IPS DF 6.9 (cell line): ENCODE results near the gene MAML1.

ENCODE experiments used
- DNase-seq: peaks from one replicate; pipeline ENCODE4 v3.0.0-alpha.2; 2013; ENCODE audit warnings: low read depth, low spot score
- H3K27ac ChIP-seq: one replicate; pipeline ENCODE4 v1.5.1; 2013; ENCODE audit warnings: low read length, control low read depth
- H3K27me3 ChIP-seq: 2 replicates; pipeline ENCODE4 v1.6.1; 2013; ENCODE audit warnings: mild to moderate bottlenecking, low read length; ENCODE audit not compliant: control insufficient read depth, insufficient read depth
- H3K36me3 ChIP-seq: 2 replicates; pipeline ENCODE4 v1.6.1; 2013; ENCODE audit warnings: low read length; ENCODE audit not compliant: control insufficient read depth, insufficient read depth
- H3K4me1 ChIP-seq: 2 replicates; pipeline ENCODE4 v1.6.1; 2013; ENCODE audit warnings: low read length; ENCODE audit not compliant: control insufficient read depth, insufficient read depth
- H3K4me3 ChIP-seq: 2 replicates; pipeline ENCODE4 v1.5.1; 2013; ENCODE audit warnings: mild to moderate bottlenecking, low read length
- H3K9me3 ChIP-seq: 2 replicates; pipeline ENCODE4 v1.6.1; 2013; ENCODE audit warnings: low read length, inconsistent platforms; ENCODE audit not compliant: control insufficient read depth, insufficient read depth
- WGBS: extraction: QIAGEN DNeasy Blood & Tissue Kit; methylation state at CpG from one replicate; pipeline ENCODE4 v1.1.7; 2013; ENCODE audit warnings: mixed read lengths, missing lambda C conversion rate; ENCODE audit not compliant: insufficient read length, insufficient coverage; 5-methylcytosine and 5-hydroxymethylcytosine counted together

Gene MAML1

DNA sequence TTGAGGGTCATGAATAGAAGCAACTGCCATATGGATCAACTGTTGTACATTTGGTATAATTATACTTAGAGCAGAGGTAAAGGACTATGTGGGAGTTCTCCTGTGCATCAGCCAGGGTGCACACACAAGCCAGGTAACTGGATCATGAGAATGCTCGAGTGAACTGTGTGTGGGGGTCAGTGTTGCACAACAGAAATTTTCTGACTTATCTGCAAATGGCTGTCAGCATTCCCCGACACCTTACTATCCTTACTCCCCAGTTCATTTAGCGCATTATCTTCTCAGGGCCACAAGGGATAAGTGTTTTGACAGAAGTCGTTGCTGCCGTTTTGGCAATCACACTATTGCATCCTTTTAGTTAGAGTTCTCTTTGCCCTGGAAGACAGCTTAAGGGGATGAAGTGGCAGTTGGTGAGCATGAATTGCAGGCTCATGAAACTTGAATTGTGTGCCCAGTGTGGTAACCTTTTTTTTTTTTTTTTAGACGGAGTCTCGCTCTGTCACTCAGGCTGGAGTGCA is 32.2 kb upstream of the MAML1 start:
- WGBS = no CpG with 5 or more reads among the region's 7 CpGs
- Histone ChIP-seq H3K27ac (no peak overlapping the region), H3K9me3 (no peaks in the 10 kb centered on the region), H3K4me3 (peak overlapping the region; percentile 0; the same call in 1 of the 2 replicates), H3K36me3 (no peaks in the 10 kb centered on the region; the same call in 1 of the 2 replicates), H3K4me1 (0 out of 2 replicates have a peak, but pooled peaks cover 2% of the 10 kb centered on the region), H3K27me3 (no peaks in the 10 kb centered on the region)
- DNase-seq = no peak

DNA sequence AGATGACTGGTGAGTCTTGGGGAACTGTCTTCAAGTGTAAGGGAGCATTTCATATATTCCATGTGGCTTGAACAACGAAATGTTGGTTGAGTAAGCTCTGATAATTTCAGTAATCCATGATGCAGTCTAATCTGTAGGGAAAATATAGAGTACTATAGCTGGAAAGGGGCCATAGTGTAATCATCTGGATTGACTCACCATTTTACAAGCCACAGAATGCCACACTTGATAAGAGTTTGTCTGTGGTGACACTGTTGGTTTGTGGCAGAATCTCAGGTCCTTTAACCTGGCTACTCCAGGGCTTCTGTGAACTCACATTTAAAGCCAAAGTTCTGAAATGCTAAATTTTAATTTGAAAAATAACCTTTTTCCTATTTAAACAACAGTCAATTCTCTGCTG is 16.3 kb upstream of the MAML1 start:
- WGBS = no CpG with 5 or more reads among the region's 1 CpG
- Histone ChIP-seq H3K27me3 (no peaks in the 10 kb centered on the region), H3K9me3 (no peaks in the 10 kb centered on the region), H3K4me1 (no peaks in the 10 kb centered on the region), H3K4me3 (no peak overlapping the region), H3K36me3 (peaks cover 43% of the 10 kb centered on the region), H3K27ac (no peak overlapping the region)
- no peak for DNase-seq

DNA sequence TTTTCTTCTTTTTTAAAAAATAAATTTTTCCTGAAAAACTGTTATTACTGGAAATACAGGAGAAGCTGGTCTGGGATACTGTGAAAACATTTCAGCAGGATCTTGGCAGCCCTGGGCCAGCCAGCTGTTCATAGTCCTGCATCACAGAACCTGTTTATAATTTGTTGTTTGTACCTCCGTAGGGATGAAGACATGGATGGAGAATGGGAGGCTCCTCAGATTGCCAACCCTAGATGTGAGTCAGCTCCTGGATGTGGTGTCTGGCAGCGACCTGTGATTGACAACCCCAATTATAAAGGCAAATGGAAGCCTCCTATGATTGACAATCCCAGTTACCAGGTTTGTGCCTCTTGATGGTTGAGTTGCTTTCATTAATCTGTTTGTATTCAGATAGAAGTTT is 12.4 kb upstream of the MAML1 start:
- H3K4me1 ChIP-seq = no peaks in the 10 kb centered on the region
- WGBS = no CpG with 5 or more reads among the region's 2 CpGs
- peaks cover 56% of the 10 kb centered on the region for H3K36me3 ChIP-seq
- no peak overlapping the region for H3K4me3 ChIP-seq
- no peaks in the 10 kb centered on the region for H3K9me3 ChIP-seq
- no peak overlapping the region for H3K27ac ChIP-seq
- H3K27me3 ChIP-seq = no peaks in the 10 kb centered on the region
- no peak for DNase-seq

DNA sequence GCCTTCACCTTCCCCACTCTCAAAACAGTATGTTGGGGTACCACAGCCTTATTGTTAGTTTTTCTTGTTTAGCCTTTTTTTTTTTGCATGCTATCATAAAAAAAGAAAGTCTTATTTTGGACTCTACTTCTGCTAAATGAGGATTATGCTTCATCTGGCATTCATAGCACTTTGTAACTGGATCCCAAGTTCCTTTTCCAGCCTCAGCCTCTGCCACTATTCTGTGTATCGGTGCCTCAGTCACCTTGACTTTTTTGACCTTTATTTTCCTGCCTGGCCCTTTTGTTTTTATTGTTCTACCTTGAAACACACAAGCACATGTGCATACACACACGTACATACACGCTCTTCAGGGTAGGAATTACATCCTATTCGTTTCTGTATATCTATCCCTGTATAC is 8.5 kb upstream of the MAML1 start:
- no peaks in the 10 kb centered on the region for H3K9me3 ChIP-seq
- no peak for DNase-seq
- no peaks in the 10 kb centered on the region for H3K4me1 ChIP-seq
- no CpG with 5 or more reads among the region's 4 CpGs for WGBS
- no peak overlapping the region for H3K4me3 ChIP-seq
- H3K36me3 ChIP-seq = peaks cover 51% of the 10 kb centered on the region
- H3K27ac ChIP-seq = no peak overlapping the region
- H3K27me3 ChIP-seq = no peaks in the 10 kb centered on the region

DNA sequence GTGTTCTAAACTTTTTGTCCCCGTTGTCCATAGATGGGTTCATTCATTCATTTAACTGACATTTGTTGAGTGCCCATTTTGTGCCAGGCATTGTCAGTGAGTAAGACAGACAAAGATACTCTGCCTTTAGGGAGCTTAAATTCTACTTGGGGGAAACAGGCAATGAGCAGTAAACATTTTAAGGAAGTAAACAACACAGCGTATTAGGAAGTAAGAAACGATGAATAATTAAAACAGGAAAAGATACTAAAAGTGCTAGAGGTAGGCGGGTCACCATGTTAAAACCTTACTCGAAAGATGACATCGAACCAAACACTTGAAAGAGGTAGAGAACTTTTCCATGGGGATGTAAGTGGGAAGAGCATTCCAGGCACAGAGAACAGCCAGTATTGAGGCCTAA is 5.5 kb upstream of the MAML1 start:
- Histone ChIP-seq H3K4me1 (no peaks in the 10 kb centered on the region), H3K9me3 (no peaks in the 10 kb centered on the region), H3K4me3 (no peak overlapping the region), H3K27ac (no peak overlapping the region), H3K36me3 (peaks cover 40% of the 10 kb centered on the region; the same call in 1 of the 2 replicates), H3K27me3 (no peaks in the 10 kb centered on the region)
- no peak for DNase-seq
- WGBS = no CpG with 5 or more reads among the region's 6 CpGs

DNA sequence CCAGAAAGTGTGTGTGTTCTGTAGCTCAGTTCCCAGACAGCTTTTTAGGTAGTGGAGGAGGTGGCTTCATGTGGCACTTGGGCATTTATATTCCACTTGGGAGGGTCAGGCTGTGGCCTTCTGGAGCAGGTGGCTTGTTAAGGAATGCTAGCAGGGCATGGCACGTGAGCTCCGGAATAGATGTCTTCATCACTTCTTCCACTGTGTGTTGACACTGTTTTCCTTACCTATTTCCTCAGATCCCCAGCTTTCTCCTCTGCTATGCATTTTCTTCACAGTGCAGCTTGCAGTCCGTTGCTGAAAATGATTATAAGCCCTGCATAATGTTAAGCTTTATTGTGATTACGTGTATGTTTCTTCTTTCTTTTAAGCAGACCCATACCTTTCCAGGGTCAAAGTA is 3.3 kb upstream of the MAML1 start:
- DNase-seq = no peak
- Histone ChIP-seq H3K27me3 (no peaks in the 10 kb centered on the region), H3K36me3 (peaks cover 26% of the 10 kb centered on the region; the same call in 1 of the 2 replicates), H3K4me3 (no peak overlapping the region), H3K27ac (no peak overlapping the region), H3K4me1 (no peaks in the 10 kb centered on the region), H3K9me3 (no peaks in the 10 kb centered on the region)
- WGBS = no CpG with 5 or more reads among the region's 4 CpGs

DNA sequence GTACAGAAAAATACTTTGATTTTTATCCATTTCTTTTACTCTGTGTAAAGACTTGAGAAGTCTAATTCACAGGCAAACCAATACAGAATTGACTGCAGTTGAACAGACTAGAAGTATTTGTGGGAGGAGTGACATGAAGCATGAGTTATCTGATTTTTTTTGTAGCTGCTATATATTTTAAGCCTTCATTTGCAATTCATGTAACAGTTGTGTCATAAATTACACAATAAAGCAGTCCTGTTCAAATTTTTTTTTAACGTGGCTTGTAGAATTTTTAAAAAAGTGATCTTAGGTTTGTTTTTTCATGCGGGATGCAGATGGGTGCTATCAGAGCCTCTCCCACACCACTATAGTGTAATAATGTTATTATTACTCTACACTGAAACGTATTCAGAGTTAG is 2.9 kb upstream of the MAML1 start:
- WGBS = no CpG with 5 or more reads among the region's 3 CpGs
- no peaks in the 10 kb centered on the region for H3K9me3 ChIP-seq
- H3K36me3 ChIP-seq = peaks cover 22% of the 10 kb centered on the region; the same call in 1 of the 2 replicates
- no peak for DNase-seq
- no peak overlapping the region for H3K27ac ChIP-seq
- H3K27me3 ChIP-seq = no peaks in the 10 kb centered on the region
- H3K4me1 ChIP-seq = peaks cover 2% of the 10 kb centered on the region; the same call in 1 of the 2 replicates
- H3K4me3 ChIP-seq = no peak overlapping the region

DNA sequence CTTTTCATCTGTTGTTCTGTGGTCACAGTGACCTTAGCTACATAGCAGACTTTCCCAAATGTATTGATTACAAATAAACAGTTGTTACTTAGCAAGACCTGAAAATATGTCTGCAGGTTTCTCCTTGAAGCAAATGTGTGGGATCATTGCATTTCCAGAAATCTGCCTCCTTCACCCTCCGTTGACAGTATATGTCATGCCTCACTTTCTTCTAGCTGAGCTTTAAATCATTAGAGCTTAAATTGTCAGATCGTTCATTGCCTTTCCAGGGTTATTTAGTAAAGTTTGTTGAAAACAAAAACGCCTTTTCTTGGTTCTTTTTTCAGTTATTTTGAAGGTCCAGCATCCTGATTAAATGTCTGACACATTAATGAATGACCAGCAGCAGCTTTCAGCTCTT is 2.3 kb upstream of the MAML1 start:
- Histone ChIP-seq H3K4me3 (no peak overlapping the region), H3K9me3 (no peaks in the 10 kb centered on the region), H3K36me3 (peaks cover 18% of the 10 kb centered on the region; the same call in 1 of the 2 replicates), H3K4me1 (peaks cover 2% of the 10 kb centered on the region; the same call in 1 of the 2 replicates), H3K27ac (no peak overlapping the region), H3K27me3 (no peaks in the 10 kb centered on the region)
- no peak for DNase-seq
- WGBS = no CpG with 5 or more reads among the region's 3 CpGs

DNA sequence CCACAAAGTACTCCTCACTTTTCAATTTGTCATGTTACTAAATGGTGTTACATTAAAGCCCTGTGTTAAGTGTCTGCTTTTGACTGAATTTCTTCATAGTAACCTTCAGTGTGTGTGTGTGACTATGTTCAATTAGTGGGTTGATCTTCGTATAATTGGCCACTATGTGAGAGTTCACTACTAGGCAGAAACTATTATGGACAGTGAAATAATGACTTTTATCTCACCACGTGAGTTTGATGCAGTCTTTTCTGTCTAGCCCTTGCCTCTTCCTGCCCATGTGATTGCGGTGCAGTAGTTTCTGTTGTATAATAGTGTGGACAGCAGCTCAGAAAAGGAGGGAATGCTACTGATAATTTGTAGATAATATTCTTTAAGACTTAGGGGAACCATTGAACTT is 1.8 kb upstream of the MAML1 start:
- no CpG with 5 or more reads among the region's 3 CpGs for WGBS
- H3K27ac ChIP-seq = no peak overlapping the region
- peaks cover 2% of the 10 kb centered on the region; the same call in 1 of the 2 replicates for H3K4me1 ChIP-seq
- H3K9me3 ChIP-seq = no peaks in the 10 kb centered on the region
- DNase-seq = no peak
- peaks cover 17% of the 10 kb centered on the region; the same call in 1 of the 2 replicates for H3K36me3 ChIP-seq
- H3K27me3 ChIP-seq = no peaks in the 10 kb centered on the region
- no peak overlapping the region for H3K4me3 ChIP-seq

DNA sequence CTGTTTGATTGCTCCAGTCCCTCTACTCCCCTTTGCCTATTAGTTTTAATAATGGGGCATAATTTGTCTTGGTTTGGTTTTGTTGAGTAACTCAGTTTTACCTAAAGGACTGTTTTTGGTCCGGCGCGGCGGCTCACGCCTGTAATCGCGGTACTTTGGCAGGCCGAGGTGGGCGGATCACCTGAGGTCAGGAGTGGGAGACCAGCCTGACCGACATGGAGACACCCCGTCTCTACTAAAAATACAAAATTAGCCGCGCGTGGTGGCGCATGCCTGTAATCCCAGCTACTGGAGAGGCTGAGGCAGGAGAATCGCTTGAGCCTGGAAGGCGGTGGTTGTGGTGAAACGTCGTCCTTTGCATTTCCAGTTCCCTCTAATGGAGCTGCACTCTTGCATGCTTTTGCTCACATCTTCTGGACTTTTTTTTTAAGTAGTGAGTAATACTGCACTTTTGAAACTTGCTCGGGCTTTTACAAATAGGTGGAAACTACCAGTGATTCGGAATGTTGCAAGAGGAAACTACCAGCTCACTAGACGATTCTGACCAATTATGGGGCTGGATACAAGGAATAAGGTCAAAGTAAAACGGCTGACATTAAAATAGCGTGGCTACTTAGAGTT is 721 bp upstream of the MAML1 start:
- H3K36me3 ChIP-seq = peaks cover 13% of the 10 kb centered on the region; the same call in 1 of the 2 replicates
- no peaks in the 10 kb centered on the region for H3K9me3 ChIP-seq
- H3K27me3 ChIP-seq = no peaks in the 10 kb centered on the region
- peaks cover 2% of the 10 kb centered on the region; the same call in 1 of the 2 replicates for H3K4me1 ChIP-seq
- no peak overlapping the region for H3K4me3 ChIP-seq
- no CpG with 5 or more reads among the region's 24 CpGs for WGBS
- H3K27ac ChIP-seq = no peak overlapping the region
- no peak for DNase-seq
